Endothelial cell of umbilical vein (primary cell): ENCODE measurements around the gene DMD. TPM values are rescaled to one million over a fixed set of nuclear protein-coding genes. Genes with fewer than 3 reads are reported as not detected.

ENCODE experiments used
- BruUV-seq: library from RNA; stranded (reverse); fragments of 400-500 nt; replicated peaks from 2 replicates; lab custom pipeline; 2021; lab: Mats Ljungman, UMichigan
- CTCF ChIA-PET: fragments of 300-600, 350-600 bp; sonication (Branson Sonifier 250); formaldehyde crosslinking; loops from one replicate; lab custom pipeline; 2021; ENCODE audit warnings: antibody characterized with exemption, inconsistent platforms; lab: Charles Lee
- POLR2A ChIA-PET: fragments of 300-600, 350-600 bp; sonication (Branson Sonifier 250); formaldehyde crosslinking; loops from one replicate; lab custom pipeline; 2021; ENCODE audit warnings: antibody characterized with exemption, inconsistent platforms; lab: Charles Lee
- DNase-seq: peaks from one replicate; pipeline ENCODE4 v3.0.0-alpha.2; 2011; ENCODE audit warnings: low read depth, low spot score
- FAIRE-seq: peaks from 2 replicates; lab custom pipeline; 2011; peaks lifted over from hg19 to GRCh38; lab: Jason Lieb, UNC
- H2AFZ ChIP-seq: 2 replicates; pipeline ENCODE4 v1.6.0; 2012; ENCODE audit warnings: low read depth, low read length, control low read depth, inconsistent platforms
- H3K27ac ChIP-seq: 2 replicates; pipeline ENCODE4 v1.5.1; 2011; ENCODE audit warnings: low read depth, mild to moderate bottlenecking, control low read depth, low read length, moderate library complexity; ENCODE audit not compliant: insufficient read depth
- H3K27me3 ChIP-seq, 2 experiments: 2 replicates each; pipeline versions ENCODE4 v1.6.0 to v1.6.1; 2011; ENCODE audit warnings: low read length in 2 of 2, mixed read lengths in 1 of 2; ENCODE audit not compliant: control insufficient read depth in 2 of 2, insufficient read depth in 2 of 2
- H3K36me3 ChIP-seq, 2 experiments: 2 replicates in 1 of 2; 3 replicates in 1 of 2; pipeline ENCODE4 v1.5.1; 2011; ENCODE audit warnings: low read length in 2 of 2, mild to moderate bottlenecking in 1 of 2, moderate library complexity in 1 of 2; ENCODE audit not compliant: control insufficient read depth in 2 of 2, insufficient read depth in 2 of 2; ENCODE audit errors: extremely low read depth in 1 of 2
- H3K4me1 ChIP-seq: 3 replicates; pipeline ENCODE4 v1.5.1; 2011; ENCODE audit warnings: mild to moderate bottlenecking, low read length; ENCODE audit not compliant: control insufficient read depth, insufficient read depth; ENCODE audit errors: extremely low read depth
- H3K4me2 ChIP-seq: 2 replicates; pipeline ENCODE4 v1.6.1; 2011; ENCODE audit warnings: low read length, control low read depth, mixed read lengths; ENCODE audit not compliant: insufficient read depth
- H3K4me3 ChIP-seq, 3 experiments: fragments of 200-600 bp in 1 of 3; sonication (generic), shearing (Covaris generic) in 1 of 3; replicated peaks in 1 of 3; 2 replicates each; pipeline ENCODE4 v1.5.1; 2011 to 2016; ENCODE audit warnings: control low read depth in 3 of 3, low read length in 3 of 3, mild to moderate bottlenecking in 2 of 3, inconsistent platforms in 1 of 3, low read depth in 1 of 3, moderate library complexity in 1 of 3; ENCODE audit not compliant: insufficient read depth in 1 of 3
- H3K79me2 ChIP-seq: 2 replicates; pipeline ENCODE4 v1.6.0; 2012; ENCODE audit warnings: low read length, inconsistent platforms; ENCODE audit not compliant: control insufficient read depth, insufficient read depth
- H3K9ac ChIP-seq: replicated peaks from 2 replicates; pipeline ENCODE3; 2011; ENCODE audit warnings: low read length, control low read depth; ENCODE audit not compliant: insufficient read depth; ENCODE audit errors: extremely low read depth
- H3K9me1 ChIP-seq: replicated peaks from 3 replicates; pipeline ENCODE4 v1.6.0; 2011; ENCODE audit warnings: mild to moderate bottlenecking, low read length; ENCODE audit not compliant: control insufficient read depth, insufficient read depth; ENCODE audit errors: extremely low read depth
- H3K9me3 ChIP-seq: replicated peaks from 2 replicates; pipeline ENCODE4 v1.5.1; 2012; ENCODE audit warnings: low read length, inconsistent platforms; ENCODE audit not compliant: control insufficient read depth, insufficient read depth
- H4K20me1 ChIP-seq: replicated peaks from 2 replicates; pipeline ENCODE3; 2011; ENCODE audit warnings: mild to moderate bottlenecking, low read length; ENCODE audit not compliant: control insufficient read depth, insufficient read depth; ENCODE audit errors: extremely low read depth
- EZH2 ChIP-seq: IDR thresholded peaks from 2 replicates; pipeline ENCODE4 v1.6.1; 2012; ENCODE audit warnings: borderline replicate concordance, low read depth, mild to moderate bottlenecking, moderate library complexity, low read length, inconsistent platforms; ENCODE audit not compliant: severe bottlenecking
- FOS ChIP-seq: IDR thresholded peaks from 2 replicates; pipeline ENCODE4 v1.6.1; 2011; ENCODE audit warnings: mild to moderate bottlenecking, low read length, moderate library complexity, borderline replicate concordance; ENCODE audit not compliant: insufficient read depth
- GATA2 ChIP-seq: IDR thresholded peaks from 2 replicates; pipeline ENCODE4 v1.7.0; 2011; ENCODE audit warnings: low read depth, mild to moderate bottlenecking, moderate library complexity, mixed read lengths, low read length; ENCODE audit not compliant: insufficient read length, insufficient read depth
- JUN ChIP-seq: IDR thresholded peaks from 2 replicates; pipeline ENCODE4 v1.6.1; 2011; ENCODE audit warnings: borderline replicate concordance, low read depth; ENCODE audit not compliant: insufficient read length, insufficient read depth
- MYC ChIP-seq: IDR thresholded peaks from one replicate; pipeline ENCODE4 v1.6.1; 2011; ENCODE audit warnings: mild to moderate bottlenecking, low read depth, low read length
- POLR2A ChIP-seq: IDR thresholded peaks from 2 replicates; pipeline ENCODE4 v1.6.1; 2012; ENCODE audit warnings: low read depth, mild to moderate bottlenecking, control low read depth, low read length
- POLR2AphosphoS5 ChIP-seq: IDR thresholded peaks from 2 replicates; pipeline ENCODE4 v1.6.1; 2012; ENCODE audit warnings: low read depth, mild to moderate bottlenecking, control low read depth, low read length, moderate library complexity; ENCODE audit not compliant: insufficient read depth
- dilution Hi-C: fragments of 300-500 bp; cut with MboI; formaldehyde crosslinking; loops from one replicate; pipeline ENCODE4 v1.15.0; 2019; ENCODE audit warnings: low sequenced_read_pairs; ENCODE audit not compliant: extremely low pct_ligation_motif_present
- intact Hi-C: fragments of 100-400 bp; cut with micrococcal nuclease; formaldehyde crosslinking; loops from one replicate; pipeline ENCODE4 v1.10.0; 2022
- polyA plus RNA-seq, 4 experiments: library from polyadenylated mRNA; depleted of rRNA in 3 of 4; stranded (reverse) in 3 of 4; unstranded in 1 of 4; fragments of >200 nt; gene quantifications; 2 replicates each; pipeline versions ENCODE4 v1.2.1 to v1.2.3, GENCODE V29; 2011 to 2012; ENCODE audit warnings: missing spikeins in 1 of 4
- total RNA-seq: library from RNA; stranded (reverse); gene quantifications from 2 replicates; pipeline ENCODE4 v1.2.3, GENCODE V29; 2021
- TF ChIP-seq, protein P1 (sequence below), 2 donors: IDR thresholded peaks; 1 replicate in 1 of 2; 2 replicates in 1 of 2; pipeline ENCODE4 v1.5.1; 2011; ENCODE audit warnings: low read length in 2 of 2, mild to moderate bottlenecking in 2 of 2, moderate library complexity in 2 of 2, control low read depth in 1 of 2, inconsistent platforms in 1 of 2, low read depth in 1 of 2; ENCODE audit not compliant: insufficient read depth in 1 of 2; ENCODE audit errors: extremely low read depth in 1 of 2
- TF ChIP-seq, protein P2 (sequence below): IDR thresholded peaks from 2 replicates; pipeline ENCODE4 v1.6.1; 2011; ENCODE audit not compliant: insufficient read depth, insufficient read length

DMD gene
- total and polyA plus RNA-seq, 2 donors (not counting 3 experiments of a cell fraction or from before 2014, with no cell fraction given) = 7.3 to 9.0 TPM

DNA sequence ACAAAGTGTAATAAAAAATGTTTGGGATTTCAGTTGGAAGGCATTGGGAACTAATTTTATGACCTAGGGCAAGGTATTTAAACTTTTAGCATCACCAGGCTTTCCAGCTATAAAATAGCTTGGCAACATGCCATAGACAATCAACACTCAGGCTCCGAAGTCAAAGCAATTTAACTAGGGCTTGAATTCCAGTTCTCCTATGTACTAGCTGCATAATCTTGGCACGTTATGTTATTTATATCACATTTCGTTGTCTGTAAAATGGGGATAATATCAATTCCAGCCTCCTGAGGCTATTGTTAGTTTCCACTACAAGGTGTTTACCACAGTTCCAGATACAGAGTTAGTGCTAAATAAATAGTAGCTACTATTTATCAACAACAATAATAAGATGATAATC lies 78.8 kb downstream of the DMD start:
- no peak overlapping the region for H3K27ac ChIP-seq
- dilution Hi-C loops (no loop called here), intact Hi-C loops (no loop called here)
- no peaks in the 10 kb centered on the region for H3K4me1 ChIP-seq
- DNase-seq (no peak), FAIRE-seq (no peak)
- H3K9ac ChIP-seq = no peak overlapping the region
- no peak overlapping the region for H3K4me3 ChIP-seq
- no peaks in the 10 kb centered on the region for H3K9me3 ChIP-seq
- H3K4me2 ChIP-seq = no peak overlapping the region
- H4K20me1 ChIP-seq = no peaks in the 10 kb centered on the region
- no peaks in the 10 kb centered on the region for H3K9me1 ChIP-seq
- H2AFZ ChIP-seq = no peak overlapping the region
- H3K27me3 ChIP-seq = no peaks in the 10 kb centered on the region
- H3K36me3 ChIP-seq = no peaks in the 10 kb centered on the region
- POLR2A ChIA-PET = no interaction called here
- CTCF ChIA-PET = no interaction called here
- no TSS peak for BruUV-seq
- TF ChIP-seq, protein P1, sequence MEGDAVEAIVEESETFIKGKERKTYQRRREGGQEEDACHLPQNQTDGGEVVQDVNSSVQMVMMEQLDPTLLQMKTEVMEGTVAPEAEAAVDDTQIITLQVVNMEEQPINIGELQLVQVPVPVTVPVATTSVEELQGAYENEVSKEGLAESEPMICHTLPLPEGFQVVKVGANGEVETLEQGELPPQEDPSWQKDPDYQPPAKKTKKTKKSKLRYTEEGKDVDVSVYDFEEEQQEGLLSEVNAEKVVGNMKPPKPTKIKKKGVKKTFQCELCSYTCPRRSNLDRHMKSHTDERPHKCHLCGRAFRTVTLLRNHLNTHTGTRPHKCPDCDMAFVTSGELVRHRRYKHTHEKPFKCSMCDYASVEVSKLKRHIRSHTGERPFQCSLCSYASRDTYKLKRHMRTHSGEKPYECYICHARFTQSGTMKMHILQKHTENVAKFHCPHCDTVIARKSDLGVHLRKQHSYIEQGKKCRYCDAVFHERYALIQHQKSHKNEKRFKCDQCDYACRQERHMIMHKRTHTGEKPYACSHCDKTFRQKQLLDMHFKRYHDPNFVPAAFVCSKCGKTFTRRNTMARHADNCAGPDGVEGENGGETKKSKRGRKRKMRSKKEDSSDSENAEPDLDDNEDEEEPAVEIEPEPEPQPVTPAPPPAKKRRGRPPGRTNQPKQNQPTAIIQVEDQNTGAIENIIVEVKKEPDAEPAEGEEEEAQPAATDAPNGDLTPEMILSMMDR (IDR thresholded peaks at IDR 0.05; ENCODE audit: extremely low read depth in 1 of 2, insufficient read depth in 1 of 2, low read depth in 1 of 2, low read length in 2 of 2) = no peak
- no peak for TF ChIP-seq FOS
- no peak for TF ChIP-seq POLR2AphosphoS5
- TF ChIP-seq MYC = no peak
- no peak for TF ChIP-seq POLR2A
- no peak for TF ChIP-seq JUN
- no peaks in the 10 kb centered on the region for H3K79me2 ChIP-seq

DNA sequence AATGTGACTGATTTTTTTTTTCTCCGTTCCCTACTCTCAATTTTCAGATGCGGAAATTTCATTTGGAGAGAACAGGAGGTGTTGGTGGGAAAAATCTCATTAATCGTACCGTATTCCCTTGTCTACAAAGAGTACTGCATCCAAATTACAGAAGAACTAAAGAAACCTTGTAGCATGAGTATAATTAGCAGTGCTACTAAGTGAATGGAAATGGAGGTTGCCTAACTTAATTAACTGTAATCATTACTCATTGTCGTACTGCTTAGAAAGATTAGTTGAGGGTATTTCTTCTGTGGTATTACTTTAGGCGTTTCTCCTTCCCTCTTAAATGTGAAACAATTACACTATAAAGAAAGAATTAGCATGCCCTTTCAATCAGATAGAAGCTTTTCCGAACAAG lies 81.7 kb downstream of the DMD start:
- peak; percentile 46 for FAIRE-seq
- H4K20me1 ChIP-seq = no peaks in the 10 kb centered on the region
- H3K4me1 ChIP-seq = no peaks in the 10 kb centered on the region
- H3K4me2 ChIP-seq = no peak overlapping the region
- ChIA-PET POLR2A (no interaction called here), CTCF (no interaction called here)
- no peaks in the 10 kb centered on the region for H3K36me3 ChIP-seq
- H3K4me3 ChIP-seq = no peak overlapping the region
- H3K9me1 ChIP-seq = no peaks in the 10 kb centered on the region
- H3K79me2 ChIP-seq = no peaks in the 10 kb centered on the region
- no TSS peak for BruUV-seq
- H2AFZ ChIP-seq = no peak overlapping the region
- no peak for DNase-seq
- H3K9me3 ChIP-seq = no peaks in the 10 kb centered on the region
- dilution Hi-C loops = no loop called here
- no peak overlapping the region for H3K27ac ChIP-seq
- intact Hi-C loops = no loop called here
- H3K9ac ChIP-seq = no peak overlapping the region
- H3K27me3 ChIP-seq = no peaks in the 10 kb centered on the region
- no peak for TF ChIP-seq POLR2A
- TF ChIP-seq, protein P1 (IDR thresholded peaks at IDR 0.05; ENCODE audit: extremely low read depth in 1 of 2, insufficient read depth in 1 of 2, low read depth in 1 of 2, low read length in 2 of 2) = no peak
- TF ChIP-seq FOS = no peak
- TF ChIP-seq, protein P2, sequence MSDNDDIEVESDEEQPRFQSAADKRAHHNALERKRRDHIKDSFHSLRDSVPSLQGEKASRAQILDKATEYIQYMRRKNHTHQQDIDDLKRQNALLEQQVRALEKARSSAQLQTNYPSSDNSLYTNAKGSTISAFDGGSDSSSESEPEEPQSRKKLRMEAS = no peak
- TF ChIP-seq GATA2 = no peak
- TF ChIP-seq EZH2 = no peak
- no peak for TF ChIP-seq POLR2AphosphoS5
- no peak for TF ChIP-seq JUN
- TF ChIP-seq MYC = no peak
